Iris pigment epithelial cell (primary cell): Measurements from ENCODE around the gene FHIT.

ENCODE experiments used
- DNase-seq: peaks from one replicate; pipeline ENCODE4 v3.0.0-alpha.2; 2011; ENCODE audit warnings: low read depth

The FHIT gene

DNA sequence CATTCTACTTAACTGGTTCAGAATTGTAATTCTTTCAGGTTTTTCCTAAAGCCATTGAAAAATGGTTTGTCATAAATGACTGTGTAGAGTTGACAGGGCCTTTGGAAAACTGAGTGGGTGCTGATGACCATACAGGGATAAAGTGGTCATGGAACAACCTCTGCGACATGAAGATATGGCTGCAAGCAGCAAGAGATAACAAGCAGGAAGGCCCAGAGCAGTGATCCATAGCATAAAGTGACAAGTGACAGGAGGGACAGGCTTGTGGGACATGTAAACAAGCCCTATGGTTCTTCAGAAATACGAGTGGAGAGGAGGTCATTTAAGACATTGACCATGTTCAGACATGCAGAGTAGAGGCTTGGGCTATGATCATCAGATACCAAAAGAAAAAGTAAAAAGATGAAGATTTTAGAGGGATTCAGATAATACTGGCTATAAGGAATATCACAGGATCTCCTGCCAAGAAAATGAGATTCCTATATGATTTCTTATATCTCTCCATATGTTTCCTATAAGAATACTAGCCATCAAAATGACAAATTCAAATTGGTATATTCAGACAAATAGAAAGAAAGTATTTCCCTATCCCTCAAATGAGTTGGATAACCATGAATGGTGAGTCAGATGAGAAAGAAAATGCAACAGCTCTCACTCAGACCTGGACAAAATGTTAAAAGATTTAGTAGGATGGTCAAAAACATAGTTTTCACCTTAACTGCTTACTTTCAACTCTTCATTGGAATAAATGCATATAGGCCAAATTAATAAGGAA lies 1373.8 kb downstream of the FHIT start:
- no peak for DNase-seq

DNA sequence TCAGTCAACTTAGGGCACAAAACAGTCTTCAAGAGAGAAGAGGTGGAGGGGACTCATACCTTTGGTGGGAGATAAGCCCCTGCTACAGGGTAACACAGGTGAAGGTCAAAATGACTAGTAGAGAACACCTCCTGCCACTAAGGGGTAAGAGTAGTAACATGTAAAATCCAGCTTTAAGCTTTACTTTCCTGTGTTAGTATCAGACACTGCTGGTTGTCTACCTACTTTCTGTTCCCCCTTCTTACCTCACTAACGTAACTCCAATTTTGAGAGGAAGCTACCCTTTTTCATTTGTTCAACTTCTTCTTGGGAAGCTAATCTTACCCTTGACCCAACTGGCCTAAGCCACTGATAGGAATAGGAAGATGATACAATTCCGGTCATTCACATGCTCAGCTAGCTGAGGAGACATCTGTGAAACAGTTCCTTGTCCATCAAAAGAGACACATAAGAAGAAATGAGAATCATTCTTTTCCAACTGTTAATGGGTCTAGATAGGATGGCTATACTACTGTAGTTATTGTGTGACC lies 1374.7 kb downstream of the FHIT start:
- DNase-seq, result no peak

DNA sequence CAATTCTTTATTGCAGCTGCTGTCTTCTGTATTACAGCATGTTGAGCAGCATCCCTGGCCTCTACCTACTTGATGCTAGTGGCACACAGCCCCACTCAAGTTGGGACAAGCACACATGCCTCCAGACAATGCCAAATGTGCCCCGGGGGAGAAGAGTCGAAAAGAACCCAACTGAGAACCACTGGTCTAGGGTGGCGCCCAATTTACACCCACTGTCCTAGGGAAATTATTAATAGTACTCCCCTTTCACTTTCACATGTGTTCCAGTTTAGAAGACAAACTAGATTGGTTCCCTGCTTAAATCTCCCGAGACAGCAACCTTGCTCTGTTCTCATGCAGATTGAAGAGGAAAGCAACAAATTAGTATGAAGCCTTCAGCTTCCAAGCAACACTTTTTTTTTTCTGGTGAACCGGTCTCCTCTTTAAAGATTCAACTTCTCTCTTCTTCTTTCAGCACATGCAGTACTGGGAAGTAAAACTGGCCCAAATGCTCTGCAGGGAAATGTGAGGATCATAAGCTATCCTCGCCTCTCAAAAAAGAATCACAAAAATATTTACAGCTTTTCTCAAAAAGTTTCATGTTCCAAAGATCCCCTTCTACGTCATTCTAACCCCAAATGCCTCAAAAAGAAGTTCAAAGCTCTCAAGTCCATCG lies 1377.5 kb downstream of the FHIT start:
- DNase-seq, result no peak

DNA sequence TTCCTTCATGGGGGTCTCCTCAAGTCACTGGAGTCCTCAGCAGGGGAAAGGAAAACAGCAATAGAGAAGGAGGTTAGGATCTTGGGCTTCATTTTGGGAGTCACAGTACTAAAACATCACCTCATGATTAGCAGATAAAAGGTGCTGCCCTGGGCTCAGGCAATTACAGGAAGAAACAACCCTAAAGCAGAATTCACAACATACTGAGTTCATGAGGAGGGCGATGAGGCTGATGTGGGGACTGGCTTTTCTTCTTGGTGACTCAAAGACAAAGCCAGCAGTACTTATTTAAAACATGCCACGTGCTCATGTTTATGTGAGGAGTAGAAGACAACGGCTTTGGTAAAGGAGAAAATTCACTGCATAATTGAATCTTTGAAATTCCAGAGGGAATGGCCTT lies 1379.1 kb downstream of the FHIT start:
- no peak for DNase-seq

DNA sequence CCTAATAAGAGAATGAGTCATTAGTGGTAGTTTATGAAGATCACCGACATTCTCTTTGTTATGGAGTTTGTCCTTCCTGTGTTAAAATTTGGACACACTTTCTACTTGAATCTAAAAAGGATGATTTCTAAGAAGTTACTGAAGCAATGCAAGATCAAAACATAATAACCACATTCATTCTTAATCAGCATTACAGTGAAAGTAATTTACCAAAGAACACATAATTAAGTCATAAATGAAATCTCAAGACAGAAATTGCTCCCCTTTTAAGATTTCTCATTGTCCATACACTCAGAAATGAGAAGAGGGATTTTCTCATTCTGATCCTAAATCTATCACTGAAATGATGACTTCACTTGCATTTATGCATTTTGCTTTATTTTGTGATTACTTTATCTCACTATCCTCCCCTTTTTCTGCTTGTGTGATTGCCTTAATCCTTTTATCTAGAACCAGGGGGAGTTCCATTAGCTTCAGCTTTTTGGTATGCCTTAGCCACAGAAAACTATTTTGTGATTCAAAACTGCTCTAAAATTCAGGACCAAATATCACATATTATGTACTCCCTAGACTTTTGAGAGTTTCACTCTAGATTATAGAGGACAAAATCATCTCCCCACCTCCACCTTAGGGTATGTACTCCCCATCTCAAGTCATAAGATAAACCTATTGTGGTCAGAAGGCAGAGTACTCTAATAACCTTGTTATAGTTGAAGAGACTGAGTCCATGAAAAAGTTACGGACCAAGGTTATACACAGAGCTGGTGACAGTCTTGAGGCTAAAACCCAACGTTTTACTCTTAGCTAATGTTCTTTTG lies 1383.9 kb downstream of the FHIT start:
- DNase-seq, result no peak

DNA sequence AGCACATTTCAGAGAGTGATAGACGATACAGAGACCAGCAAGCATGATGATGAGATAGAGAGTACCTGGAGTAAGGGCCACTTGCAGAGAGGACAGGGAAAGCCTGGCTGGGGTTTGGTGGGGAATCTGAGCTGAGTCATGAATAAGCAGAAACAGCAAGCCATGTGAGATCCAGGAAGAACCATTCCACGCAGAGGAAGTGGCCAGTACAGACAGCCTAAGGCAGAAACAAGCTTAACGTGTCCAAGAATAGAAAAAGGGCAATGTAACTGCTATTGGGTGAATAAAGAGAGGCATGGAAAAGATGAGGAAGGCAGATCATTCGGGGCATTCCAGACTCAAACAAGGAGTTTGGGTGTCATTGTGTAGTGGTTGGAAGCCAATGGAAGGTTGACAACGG lies 1385.2 kb downstream of the FHIT start:
- DNase-seq, result peak; percentile 17

DNA sequence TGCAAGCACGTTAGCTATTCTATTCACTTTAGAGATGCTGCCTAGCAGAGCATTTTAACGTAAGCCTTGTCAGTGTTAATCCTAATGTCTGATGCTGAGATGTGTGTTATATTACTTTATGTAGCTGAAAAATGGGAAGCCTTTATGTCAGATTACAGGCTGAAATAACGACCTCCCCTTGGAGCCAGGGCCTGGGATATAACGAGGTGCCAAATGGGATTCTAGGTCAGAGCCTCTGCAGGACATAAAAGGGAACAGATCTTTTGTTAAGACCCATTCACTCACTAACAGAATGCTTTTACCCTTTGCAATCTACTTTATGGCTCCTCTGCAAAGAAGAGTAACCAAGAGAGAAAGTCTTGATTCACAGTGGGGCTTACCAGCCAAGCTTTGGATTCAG lies 1385.9 kb downstream of the FHIT start:
- DNase-seq, result no peak

DNA sequence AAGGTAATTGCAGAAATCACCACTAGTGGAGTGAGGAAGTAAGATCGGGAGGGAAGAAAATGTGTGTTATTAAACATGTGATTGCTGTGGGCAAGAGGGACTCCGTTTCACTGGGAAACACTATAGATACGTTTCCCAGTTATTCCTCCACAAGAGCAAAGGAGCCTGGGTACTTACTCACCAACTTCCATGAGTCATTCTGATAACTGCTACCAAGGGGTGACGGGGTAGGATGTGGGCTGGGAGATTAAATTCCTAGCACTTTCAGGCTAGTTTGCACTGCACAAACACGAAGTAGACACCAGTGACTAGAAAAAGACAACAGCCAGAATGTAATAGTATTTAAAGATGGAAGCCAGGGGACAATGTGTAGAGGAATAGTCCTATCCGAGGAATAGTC lies 1388.6 kb downstream of the FHIT start:
- peak; percentile 89 for DNase-seq

DNA sequence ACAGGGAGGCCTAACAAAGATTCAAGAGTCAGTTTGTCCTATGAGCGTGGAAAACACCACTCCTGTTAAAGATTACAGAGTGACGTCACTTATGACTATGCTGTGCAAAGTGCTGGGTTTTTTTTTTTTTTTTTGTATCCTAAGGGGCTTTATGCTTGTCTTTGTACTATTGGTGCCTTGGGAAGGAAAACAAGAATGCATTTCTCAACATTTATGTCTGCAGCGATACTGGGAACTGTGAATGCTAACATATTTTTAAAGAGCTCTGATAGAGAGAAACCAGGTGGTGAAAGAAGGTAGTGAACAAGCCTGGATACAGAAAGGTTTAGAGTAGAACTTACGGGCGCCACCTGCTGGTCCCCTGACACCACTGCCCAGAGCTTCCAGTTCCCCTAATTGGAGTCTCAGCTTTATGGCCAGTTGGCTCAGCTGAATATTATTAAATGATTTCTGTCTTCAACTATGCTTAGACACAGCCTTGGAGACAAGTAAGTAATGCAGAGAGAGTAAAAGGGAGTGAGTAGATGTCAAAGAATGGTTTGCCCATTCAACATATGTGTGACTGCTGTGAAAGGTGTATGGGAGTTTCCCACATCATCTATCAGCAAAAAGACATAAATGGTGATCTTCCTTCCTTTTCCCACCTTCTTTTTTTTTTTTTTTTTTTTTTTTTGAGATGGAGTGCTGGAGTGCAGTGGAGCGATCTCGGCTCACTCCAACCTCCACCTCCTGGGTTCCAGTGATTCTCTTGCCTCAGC lies 1393.5 kb downstream of the FHIT start:
- peak; percentile 83 for DNase-seq

- no peak for DNase-seq
Observed at GRCh38 chr3:59856934-59857460, 1394.3 kb downstream of the FHIT start.

DNA sequence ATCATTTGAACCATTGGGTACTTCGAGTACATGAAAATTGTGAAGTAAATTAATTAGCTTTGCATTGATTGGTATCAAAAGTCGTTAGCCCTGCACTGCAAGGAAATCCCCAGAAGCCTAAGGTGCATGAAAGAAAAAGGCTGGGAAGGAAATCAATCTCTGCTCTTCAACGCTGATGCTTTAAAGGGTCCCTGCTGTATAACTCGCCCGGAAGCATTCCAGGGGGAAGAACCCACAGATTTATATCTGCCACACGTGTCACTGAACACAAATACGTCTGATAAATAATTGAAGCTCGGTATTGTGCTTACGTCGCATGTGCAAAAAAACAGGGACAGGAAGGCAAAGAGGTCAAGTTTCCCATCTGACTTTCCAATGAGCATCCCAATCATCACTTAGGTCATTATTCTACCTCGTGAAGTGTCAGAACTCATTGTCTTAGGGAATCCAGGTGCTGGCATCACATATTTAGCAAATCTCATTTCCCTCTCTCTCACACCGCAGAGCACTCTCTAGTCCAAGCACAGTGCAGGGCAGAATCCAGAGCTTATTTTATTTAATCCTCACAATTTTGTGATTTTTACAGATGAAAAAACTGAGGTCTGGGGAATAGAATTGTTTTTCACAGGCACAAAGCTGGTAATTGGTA lies 1397.1 kb downstream of the FHIT start:
- no peak for DNase-seq

- DNase-seq, result no peak
Observed at GRCh38 chr3:59850417-59850816, 1400.8 kb downstream of the FHIT start.

DNA sequence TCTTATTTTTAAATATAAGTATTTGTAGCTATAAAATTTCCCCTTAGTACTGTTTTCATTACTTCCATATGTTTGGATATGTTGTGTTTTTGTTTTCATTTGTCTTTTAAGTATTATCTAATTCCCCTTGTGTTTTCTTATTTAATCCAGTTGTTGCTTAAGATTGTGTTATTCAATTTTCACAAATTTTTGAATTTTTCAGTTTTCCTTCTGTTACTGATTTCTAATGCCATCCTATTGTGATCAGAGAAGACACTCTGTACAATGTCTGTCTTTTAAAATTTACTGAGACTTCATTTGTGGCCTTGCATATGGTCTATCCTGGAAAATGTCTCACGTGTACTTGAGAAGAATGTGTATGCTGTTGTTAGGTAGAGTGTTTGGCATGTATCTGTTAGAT lies 1405.9 kb downstream of the FHIT start:
- DNase-seq, result no peak

- DNase-seq, result no peak
Observed at GRCh38 chr3:59843821-59844220, 1407.4 kb downstream of the FHIT start.

GRCh38 chr3:59839810-59840515 lies 1411.3 kb downstream of the FHIT start:
- DNase-seq, result no peak

GRCh38 chr3:59839283-59839682 lies 1412.0 kb downstream of the FHIT start:
- DNase-seq, result peak; percentile 90

GRCh38 chr3:59836531-59836930 lies 1414.7 kb downstream of the FHIT start:
- no peak for DNase-seq

- no peak for DNase-seq
Observed at GRCh38 chr3:59832702-59833101, 1418.5 kb downstream of the FHIT start.

DNA sequence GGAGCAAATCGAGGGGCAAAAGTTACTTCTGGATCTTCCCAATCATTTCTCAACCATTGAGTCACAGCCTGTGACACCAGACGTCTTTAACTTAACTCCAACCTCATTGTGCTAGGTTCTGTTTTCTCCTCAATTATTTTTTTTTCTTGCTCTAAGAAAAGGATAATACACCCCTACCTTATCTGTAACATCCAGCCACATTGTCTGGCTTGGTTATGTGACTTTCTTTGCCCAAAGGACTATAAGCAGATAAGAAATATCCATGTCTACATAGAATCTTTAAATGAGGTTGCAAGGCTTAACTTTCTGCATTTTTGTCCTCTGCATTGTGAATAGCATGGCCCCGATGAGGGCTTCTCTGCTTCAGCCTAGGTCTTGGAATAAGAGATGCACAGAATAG lies 1419.0 kb downstream of the FHIT start:
- no peak for DNase-seq

GRCh38 chr3:59831394-59831793 lies 1419.9 kb downstream of the FHIT start:
- DNase-seq, result no peak

DNA sequence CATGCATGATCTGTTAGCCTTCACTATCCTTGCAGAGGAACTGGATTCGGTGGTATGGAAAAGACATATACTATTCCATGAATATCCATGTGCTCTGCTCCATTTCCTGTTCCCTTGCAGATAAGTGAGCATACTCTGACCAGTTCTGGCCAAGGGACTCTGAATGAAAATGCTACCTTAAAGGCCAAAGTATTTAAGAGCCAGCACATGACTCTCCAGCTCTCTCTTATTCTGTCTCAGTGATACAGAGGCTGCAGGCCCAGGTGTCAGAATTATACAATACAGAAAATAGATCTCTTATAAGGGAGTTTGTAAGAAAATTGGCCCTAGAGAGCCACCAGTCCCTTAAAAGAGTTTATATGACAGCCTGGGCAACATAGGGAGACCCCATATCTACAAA lies 1421.7 kb downstream of the FHIT start:
- DNase-seq, result no peak
